BJ (cell line): Measurements from ENCODE around the gene GPR137. TPM values are rescaled to one million over a fixed set of nuclear protein-coding genes. Genes with fewer than 3 reads are reported as not detected.
"Not testable (repeated sequence)": the region's sequence is repeated elsewhere in the genome, so short reads cannot be mapped to it uniquely, and the experiment has no call there.

ENCODE experiments used
- CTCF ChIA-PET: fragments of 350-600 bp; formaldehyde crosslinking; extraction: SDS; loops from one replicate; lab custom pipeline; 2021; ENCODE audit warnings: antibody characterized with exemption, inconsistent platforms; lab: Yijun Ruan, JAX
- POLR2A ChIA-PET: fragments of 300-600 bp; sonication (Branson Sonifier 250); formaldehyde crosslinking; extraction: SDS; loops from one replicate; lab custom pipeline; 2021; ENCODE audit warnings: antibody characterized with exemption; lab: Charles Lee
- DNase-seq: peaks from one replicate; pipeline ENCODE4 v3.0.0-alpha.2; 2011; ENCODE audit warnings: low read depth
- H3K27me3 ChIP-seq: 2 replicates; pipeline ENCODE4 v1.6.0; 2011; ENCODE audit warnings: low read length; ENCODE audit not compliant: control insufficient read depth, insufficient read depth
- H3K36me3 ChIP-seq: 2 replicates; pipeline ENCODE4 v1.5.1; 2011; ENCODE audit warnings: low read length; ENCODE audit not compliant: control insufficient read depth, insufficient read depth
- H3K4me3 ChIP-seq: 2 replicates; pipeline ENCODE4 v1.5.1; 2011; ENCODE audit warnings: low read depth, mild to moderate bottlenecking, control low read depth, low read length
- polyA plus RNA-seq: library from polyadenylated mRNA; depleted of rRNA; stranded (reverse); fragments of >200 nt; gene quantifications from 2 replicates; pipeline ENCODE4 v1.2.3, GENCODE V29; 2011
- TF ChIP-seq, protein P1 (sequence below): IDR thresholded peaks from 2 replicates; pipeline ENCODE4 v1.5.1; 2011; ENCODE audit warnings: low read depth, mild to moderate bottlenecking, control low read depth, inconsistent platforms, low read length, moderate library complexity; ENCODE audit not compliant: insufficient read depth

GPR137 gene
- polyA plus RNA-seq, 1 experiment, result 33.7 TPM

DNA sequence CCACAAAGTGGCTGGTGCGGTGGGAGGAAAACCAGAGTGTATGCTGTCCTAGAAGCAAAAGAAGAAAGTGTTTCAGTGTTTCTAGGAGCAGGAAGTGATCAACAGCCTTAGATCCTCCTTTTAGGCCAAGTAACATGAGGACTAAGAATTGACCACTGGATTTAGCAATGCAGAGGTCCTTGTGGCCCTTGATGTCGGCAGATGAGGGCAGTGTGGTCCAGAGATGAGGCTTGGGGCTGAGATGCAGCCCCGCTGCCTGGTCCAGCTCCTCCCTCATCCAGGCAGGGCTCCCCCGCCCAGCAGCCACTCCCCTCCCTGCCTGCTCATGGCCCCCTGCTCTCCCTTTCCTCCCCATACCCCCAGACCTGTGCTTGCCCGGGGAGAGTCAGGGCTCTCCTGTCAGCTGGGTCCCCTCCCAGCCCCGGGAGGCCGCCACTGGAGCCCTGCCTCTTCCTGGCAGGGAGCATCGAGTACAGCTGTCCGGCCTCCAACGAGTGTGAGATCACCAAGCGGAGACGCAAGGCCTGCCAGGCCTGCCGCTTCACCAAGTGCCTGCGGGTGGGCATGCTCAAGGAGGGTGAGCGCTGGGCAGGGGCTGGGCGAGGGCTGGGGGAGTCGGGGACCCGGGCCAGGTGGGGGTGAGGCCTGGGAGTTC lies 28.0 kb downstream of the GPR137 start:
- no peaks in the 10 kb centered on the region for H3K27me3 ChIP-seq
- peaks cover 7% of the 10 kb centered on the region for H3K36me3 ChIP-seq
- H3K4me3 ChIP-seq, result no peak overlapping the region
- TF ChIP-seq, protein P1, sequence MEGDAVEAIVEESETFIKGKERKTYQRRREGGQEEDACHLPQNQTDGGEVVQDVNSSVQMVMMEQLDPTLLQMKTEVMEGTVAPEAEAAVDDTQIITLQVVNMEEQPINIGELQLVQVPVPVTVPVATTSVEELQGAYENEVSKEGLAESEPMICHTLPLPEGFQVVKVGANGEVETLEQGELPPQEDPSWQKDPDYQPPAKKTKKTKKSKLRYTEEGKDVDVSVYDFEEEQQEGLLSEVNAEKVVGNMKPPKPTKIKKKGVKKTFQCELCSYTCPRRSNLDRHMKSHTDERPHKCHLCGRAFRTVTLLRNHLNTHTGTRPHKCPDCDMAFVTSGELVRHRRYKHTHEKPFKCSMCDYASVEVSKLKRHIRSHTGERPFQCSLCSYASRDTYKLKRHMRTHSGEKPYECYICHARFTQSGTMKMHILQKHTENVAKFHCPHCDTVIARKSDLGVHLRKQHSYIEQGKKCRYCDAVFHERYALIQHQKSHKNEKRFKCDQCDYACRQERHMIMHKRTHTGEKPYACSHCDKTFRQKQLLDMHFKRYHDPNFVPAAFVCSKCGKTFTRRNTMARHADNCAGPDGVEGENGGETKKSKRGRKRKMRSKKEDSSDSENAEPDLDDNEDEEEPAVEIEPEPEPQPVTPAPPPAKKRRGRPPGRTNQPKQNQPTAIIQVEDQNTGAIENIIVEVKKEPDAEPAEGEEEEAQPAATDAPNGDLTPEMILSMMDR, result no peak
- DNase-seq, result no peak
- POLR2A ChIA-PET, result no interaction called here
- CTCF ChIA-PET, result interaction anchor here (1.0 to 6.3 kb wide), 3 partner anchors 8 to 336 kb away, joined by 3 to 41 read pairs (median 4); partner anchors contain the start of gene ESRRA

DNA sequence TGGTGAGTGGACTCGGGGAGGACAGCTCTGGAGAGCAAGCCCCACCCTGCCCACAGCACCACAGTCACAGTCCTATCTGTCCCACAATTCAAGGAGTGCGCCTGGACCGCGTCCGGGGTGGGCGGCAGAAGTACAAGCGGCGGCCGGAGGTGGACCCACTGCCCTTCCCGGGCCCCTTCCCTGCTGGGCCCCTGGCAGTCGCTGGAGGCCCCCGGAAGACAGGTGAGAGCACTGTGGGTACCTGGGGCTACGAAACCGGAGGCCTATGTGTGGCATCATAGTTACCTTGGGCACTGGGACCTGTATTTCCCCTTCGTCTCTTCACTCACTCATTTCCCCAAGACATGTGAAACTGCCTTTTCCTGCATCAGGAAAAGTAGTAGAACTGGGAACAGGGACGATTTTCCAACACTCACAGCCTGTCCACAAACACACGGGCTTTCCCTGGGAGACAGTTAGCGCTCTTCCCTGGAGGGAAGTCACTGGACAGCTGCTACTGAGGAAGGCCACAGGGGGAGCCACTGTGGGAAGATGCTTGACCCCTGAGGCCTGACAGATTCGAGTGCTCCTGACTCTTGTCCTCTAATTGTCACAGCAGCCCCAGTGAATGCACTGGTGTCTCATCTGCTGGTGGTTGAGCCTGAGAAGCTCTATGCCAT lies 28.6 kb downstream of the GPR137 start:
- CTCF ChIA-PET, result interaction anchor here (1.0 to 6.3 kb wide), 2 partner anchors 8 to 68 kb away, joined by 3 to 41 read pairs; partner anchors contain the start of gene ESRRA
- no peak for DNase-seq
- Histone ChIP-seq H3K27me3 (no peaks in the 10 kb centered on the region), H3K4me3 (no peak overlapping the region), H3K36me3 (peaks cover 7% of the 10 kb centered on the region)
- POLR2A ChIA-PET, result no interaction called here
- TF ChIP-seq, protein P1, result peak; percentile 21; the same call in 1 of the 2 replicates

DNA sequence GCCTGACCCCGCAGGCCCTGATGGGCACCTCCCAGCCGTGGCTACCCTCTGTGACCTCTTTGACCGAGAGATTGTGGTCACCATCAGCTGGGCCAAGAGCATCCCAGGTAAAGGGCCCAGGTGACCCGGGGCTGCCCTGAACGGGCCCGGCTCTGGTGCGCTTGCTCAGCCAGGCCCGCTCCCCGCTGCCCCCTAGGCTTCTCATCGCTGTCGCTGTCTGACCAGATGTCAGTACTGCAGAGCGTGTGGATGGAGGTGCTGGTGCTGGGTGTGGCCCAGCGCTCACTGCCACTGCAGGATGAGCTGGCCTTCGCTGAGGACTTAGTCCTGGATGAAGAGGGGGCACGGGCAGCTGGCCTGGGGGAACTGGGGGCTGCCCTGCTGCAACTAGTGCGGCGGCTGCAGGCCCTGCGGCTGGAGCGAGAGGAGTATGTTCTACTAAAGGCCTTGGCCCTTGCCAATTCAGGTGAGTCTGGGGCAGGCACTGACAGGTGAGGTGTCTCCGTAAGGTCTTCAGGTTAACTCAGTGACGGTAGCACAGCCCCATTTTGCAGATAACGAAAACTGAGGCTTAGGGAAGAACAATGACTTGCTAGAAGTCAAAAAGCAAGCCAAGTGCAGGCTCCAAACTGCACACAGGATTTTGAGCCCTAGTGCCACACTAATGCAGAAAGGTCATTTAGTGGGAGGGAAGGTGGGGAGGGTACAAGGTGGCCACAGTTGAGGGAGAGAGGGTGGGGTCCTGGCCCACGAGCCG lies 29.3 kb downstream of the GPR137 start:
- Histone ChIP-seq H3K36me3 (peaks cover 7% of the 10 kb centered on the region), H3K4me3 (no peak overlapping the region), H3K27me3 (no peaks in the 10 kb centered on the region)
- DNase-seq, result no peak
- TF ChIP-seq, protein P1, result no peak
- ChIA-PET CTCF (interaction anchor here (1.0 to 6.3 kb wide), 2 partner anchors 9 to 69 kb away, joined by 3 to 41 read pairs; partner anchors contain the start of gene ESRRA), POLR2A (no interaction called here)

DNA sequence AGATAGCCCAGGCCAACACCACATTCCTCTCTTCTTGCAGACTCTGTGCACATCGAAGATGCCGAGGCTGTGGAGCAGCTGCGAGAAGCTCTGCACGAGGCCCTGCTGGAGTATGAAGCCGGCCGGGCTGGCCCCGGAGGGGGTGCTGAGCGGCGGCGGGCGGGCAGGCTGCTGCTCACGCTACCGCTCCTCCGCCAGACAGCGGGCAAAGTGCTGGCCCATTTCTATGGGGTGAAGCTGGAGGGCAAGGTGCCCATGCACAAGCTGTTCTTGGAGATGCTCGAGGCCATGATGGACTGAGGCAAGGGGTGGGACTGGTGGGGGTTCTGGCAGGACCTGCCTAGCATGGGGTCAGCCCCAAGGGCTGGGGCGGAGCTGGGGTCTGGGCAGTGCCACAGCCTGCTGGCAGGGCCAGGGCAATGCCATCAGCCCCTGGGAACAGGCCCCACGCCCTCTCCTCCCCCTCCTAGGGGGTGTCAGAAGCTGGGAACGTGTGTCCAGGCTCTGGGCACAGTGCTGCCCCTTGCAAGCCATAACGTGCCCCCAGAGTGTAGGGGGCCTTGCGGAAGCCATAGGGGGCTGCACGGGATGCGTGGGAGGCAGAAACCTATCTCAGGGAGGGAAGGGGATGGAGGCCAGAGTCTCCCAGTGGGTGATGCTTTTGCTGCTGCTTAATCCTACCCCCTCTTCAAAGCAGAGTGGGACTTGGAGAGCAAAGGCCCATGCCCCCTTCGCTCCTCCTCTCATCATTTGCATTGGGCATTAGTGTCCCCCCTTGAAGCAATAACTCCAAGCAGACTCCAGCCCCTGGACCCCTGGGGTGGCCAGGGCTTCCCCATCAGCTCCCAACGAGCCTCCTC lies 30.2 kb downstream of the GPR137 start:
- CTCF ChIA-PET, result interaction anchor here (1.0 to 6.3 kb wide), 4 partner anchors 10 to 38 kb away, joined by 4 to 41 read pairs (median 12); partner anchors contain the start of gene ESRRA
- peaks cover 11% of the 10 kb centered on the region for H3K36me3 ChIP-seq
- H3K4me3 ChIP-seq, DNase-seq, POLR2A ChIA-PET, H3K27me3 ChIP-seq: not testable (repeated sequence)

DNA sequence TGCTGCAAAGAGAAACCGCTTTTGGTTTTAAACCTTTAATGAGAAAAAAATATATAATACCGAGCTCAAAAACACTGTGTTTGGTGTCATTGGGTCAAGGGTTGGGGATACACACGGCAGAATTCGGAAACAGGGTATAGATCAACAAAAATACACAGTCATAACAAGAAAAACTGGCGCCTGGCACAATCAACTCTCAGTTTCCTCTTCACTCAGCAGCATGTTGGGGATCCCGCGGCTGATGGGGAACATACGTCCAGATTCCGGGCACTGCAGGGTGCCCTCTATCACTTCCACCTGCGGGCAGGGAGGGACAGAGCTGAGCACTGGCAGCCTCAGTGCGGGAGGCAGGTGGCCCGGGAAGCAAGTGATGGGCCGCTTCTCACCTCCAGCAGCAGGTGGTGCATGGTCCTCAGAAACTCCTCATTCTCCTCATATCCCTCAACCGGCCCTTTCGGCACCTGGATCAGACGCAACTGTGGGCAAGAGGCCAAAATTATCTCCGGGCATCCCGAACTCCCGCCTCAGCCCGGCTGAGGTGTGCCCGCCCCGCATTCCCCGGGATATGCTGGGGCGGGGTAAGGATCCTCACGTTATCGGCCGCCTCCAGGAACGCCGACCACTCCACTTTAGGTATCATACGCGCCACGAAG lies 31.1 kb downstream of the GPR137 start:
- POLR2A ChIA-PET, result no interaction called here
- no peaks in the 10 kb centered on the region for H3K27me3 ChIP-seq
- H3K4me3 ChIP-seq, result peak overlapping the region; percentile 98
- H3K36me3 ChIP-seq, result peaks cover 13% of the 10 kb centered on the region
- TF ChIP-seq, protein P1, result no peak
- CTCF ChIA-PET, result interaction anchor here (1.0 to 6.3 kb wide), 10 partner anchors 11 to 91 kb away, joined by 3 to 41 read pairs (median 5); partner anchors contain the start of genes ESRRA, NUDT22 and TRPT1
- no peak for DNase-seq
